ENCODE measurements around the gene ARFGEF2.
"Not testable (repeated sequence)": the region's sequence is repeated elsewhere in the genome, so short reads cannot be mapped to it uniquely, and the experiment has no call there.

DNA sequence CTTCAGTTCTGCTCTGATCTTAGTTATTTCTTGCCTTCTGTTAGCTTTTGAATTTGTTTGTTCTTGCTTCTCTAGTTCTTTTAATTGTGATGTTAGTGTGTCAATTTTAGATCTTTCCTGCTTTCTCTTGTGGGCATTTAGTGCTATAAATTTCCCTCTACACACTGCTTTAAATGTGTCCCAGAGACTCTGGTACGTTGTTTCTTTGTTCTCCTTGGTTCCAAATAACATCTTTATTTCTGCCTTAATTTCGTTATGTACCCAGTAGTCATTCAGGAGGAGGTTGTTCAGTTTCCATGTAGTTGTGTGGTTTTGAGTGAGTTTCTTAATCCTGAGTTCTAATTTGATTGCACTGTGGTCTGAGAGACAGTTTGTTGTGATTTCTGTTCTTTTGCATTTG is 58.5 kb downstream of the ARFGEF2 start:
- TF ChIP-seq, protein P1, sequence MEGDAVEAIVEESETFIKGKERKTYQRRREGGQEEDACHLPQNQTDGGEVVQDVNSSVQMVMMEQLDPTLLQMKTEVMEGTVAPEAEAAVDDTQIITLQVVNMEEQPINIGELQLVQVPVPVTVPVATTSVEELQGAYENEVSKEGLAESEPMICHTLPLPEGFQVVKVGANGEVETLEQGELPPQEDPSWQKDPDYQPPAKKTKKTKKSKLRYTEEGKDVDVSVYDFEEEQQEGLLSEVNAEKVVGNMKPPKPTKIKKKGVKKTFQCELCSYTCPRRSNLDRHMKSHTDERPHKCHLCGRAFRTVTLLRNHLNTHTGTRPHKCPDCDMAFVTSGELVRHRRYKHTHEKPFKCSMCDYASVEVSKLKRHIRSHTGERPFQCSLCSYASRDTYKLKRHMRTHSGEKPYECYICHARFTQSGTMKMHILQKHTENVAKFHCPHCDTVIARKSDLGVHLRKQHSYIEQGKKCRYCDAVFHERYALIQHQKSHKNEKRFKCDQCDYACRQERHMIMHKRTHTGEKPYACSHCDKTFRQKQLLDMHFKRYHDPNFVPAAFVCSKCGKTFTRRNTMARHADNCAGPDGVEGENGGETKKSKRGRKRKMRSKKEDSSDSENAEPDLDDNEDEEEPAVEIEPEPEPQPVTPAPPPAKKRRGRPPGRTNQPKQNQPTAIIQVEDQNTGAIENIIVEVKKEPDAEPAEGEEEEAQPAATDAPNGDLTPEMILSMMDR (IDR thresholded peaks at IDR 0.05; ENCODE audit: poor library complexity, severe bottlenecking), result not testable (repeated sequence)
- TF ChIP-seq POLR2AphosphoS5 (IDR thresholded peaks at IDR 0.05), result not testable (repeated sequence)
